Stimulated activated CD8-positive, alpha-beta memory T cell treated with anti-CD3 and anti-CD28 coated beads, Interleukin-4, amount 100 ng/mL, for 48 hours (primary cell): ENCODE data around the gene MBP.

ENCODE experiments used
- DNase-seq: peaks from one replicate; pipeline ENCODE4 v3.0.0-alpha.2; 2020

MBP gene

GRCh38 chr18:77079088-77079487, 53.5 kb downstream of the MBP start:
- peak; percentile 22 for DNase-seq

GRCh38 chr18:77078690-77079070, 53.9 kb downstream of the MBP start:
- DNase-seq = peak; percentile 20

GRCh38 chr18:77077941-77078689, 54.5 kb downstream of the MBP start:
- peak; percentile 31 for DNase-seq

- DNase-seq = peak; percentile 20
These were observed 55.2 kb downstream of the MBP start for GRCh38 chr18:77077401-77077800.

- DNase-seq = no peak
These were observed 56.5 kb downstream of the MBP start for GRCh38 chr18:77076111-77076510.

GRCh38 chr18:77074431-77074830, 58.2 kb downstream of the MBP start:
- no peak for DNase-seq

- peak; percentile 26 for DNase-seq
These were observed 59.1 kb downstream of the MBP start for GRCh38 chr18:77073336-77074093.

- peak; percentile 23 for DNase-seq
These were observed 60.0 kb downstream of the MBP start for GRCh38 chr18:77072566-77072965.

- DNase-seq = peak; percentile 57
These were observed 60.8 kb downstream of the MBP start for GRCh38 chr18:77071711-77072292.

- DNase-seq = peak; percentile 16
These were observed 61.5 kb downstream of the MBP start for GRCh38 chr18:77071061-77071460.

GRCh38 chr18:77070627-77071026, 62.0 kb downstream of the MBP start:
- no peak for DNase-seq

GRCh38 chr18:77069931-77070330, 62.7 kb downstream of the MBP start:
- DNase-seq = no peak

GRCh38 chr18:77069482-77069881, 63.1 kb downstream of the MBP start:
- DNase-seq = no peak

GRCh38 chr18:77068321-77069312, 64.0 kb downstream of the MBP start:
- DNase-seq = no peak

GRCh38 chr18:77067291-77068061, 65.1 kb downstream of the MBP start:
- DNase-seq = peak; percentile 78

- DNase-seq = peak; percentile 22
These were observed 65.9 kb downstream of the MBP start for GRCh38 chr18:77066689-77067088.

- peak; percentile 22 for DNase-seq
These were observed 66.5 kb downstream of the MBP start for GRCh38 chr18:77066101-77066500.

GRCh38 chr18:77065221-77065981, 67.2 kb downstream of the MBP start:
- DNase-seq = peak; percentile 72

GRCh38 chr18:77063260-77063659, 69.3 kb downstream of the MBP start:
- DNase-seq = peak; percentile 87

- peak; percentile 64 for DNase-seq
These were observed 70.0 kb downstream of the MBP start for GRCh38 chr18:77062518-77063003.
